ENCODE data around the gene RBAK.

GRCh38 chr7:5012985-5013384, 32.7 kb upstream of the RBAK start:
- TF ChIP-seq CTCF (IDR thresholded peaks at IDR 0.05) = no peak
- TF ChIP-seq POLR2A (IDR thresholded peaks at IDR 0.05) = no peak
